C4-2B (cell line): Measurements from ENCODE around the gene ASCC2.
"Not testable (repeated sequence)": the region's sequence is repeated elsewhere in the genome, so short reads cannot be mapped to it uniquely, and the experiment has no call there.

Experiments used
- ZFX ChIP-seq: fragments of 450-650 bp; IDR thresholded peaks from 2 replicates; pipeline ENCODE4 v1.6.1; 2017
- TF ChIP-seq, protein P1 (sequence below): fragments of 450-650 bp; conservative IDR thresholded peaks from 2 replicates; pipeline ENCODE4 v1.5.1; 2017; ENCODE audit warnings: mild to moderate bottlenecking

- TF ChIP-seq, protein P1, sequence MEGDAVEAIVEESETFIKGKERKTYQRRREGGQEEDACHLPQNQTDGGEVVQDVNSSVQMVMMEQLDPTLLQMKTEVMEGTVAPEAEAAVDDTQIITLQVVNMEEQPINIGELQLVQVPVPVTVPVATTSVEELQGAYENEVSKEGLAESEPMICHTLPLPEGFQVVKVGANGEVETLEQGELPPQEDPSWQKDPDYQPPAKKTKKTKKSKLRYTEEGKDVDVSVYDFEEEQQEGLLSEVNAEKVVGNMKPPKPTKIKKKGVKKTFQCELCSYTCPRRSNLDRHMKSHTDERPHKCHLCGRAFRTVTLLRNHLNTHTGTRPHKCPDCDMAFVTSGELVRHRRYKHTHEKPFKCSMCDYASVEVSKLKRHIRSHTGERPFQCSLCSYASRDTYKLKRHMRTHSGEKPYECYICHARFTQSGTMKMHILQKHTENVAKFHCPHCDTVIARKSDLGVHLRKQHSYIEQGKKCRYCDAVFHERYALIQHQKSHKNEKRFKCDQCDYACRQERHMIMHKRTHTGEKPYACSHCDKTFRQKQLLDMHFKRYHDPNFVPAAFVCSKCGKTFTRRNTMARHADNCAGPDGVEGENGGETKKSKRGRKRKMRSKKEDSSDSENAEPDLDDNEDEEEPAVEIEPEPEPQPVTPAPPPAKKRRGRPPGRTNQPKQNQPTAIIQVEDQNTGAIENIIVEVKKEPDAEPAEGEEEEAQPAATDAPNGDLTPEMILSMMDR, result not testable (repeated sequence)
- TF ChIP-seq ZFX, result not testable (repeated sequence)
These were observed 1.2 kb downstream of the ASCC2 start for GRCh38 chr22:29836791-29837370.
